ENCODE measurements around the gene FMNL1. TPM values are rescaled to one million over a fixed set of nuclear protein-coding genes. Genes with fewer than 3 reads are reported as not detected.
"Not testable (repeated sequence)": the region's sequence is repeated elsewhere in the genome, so short reads cannot be mapped to it uniquely, and the experiment has no call there.

Gene FMNL1
- total RNA-seq, 1 experiment from 2014 or later: 9.0 TPM

- H3K36me3 ChIP-seq, DNase-seq, H3K9me3 ChIP-seq, H3K27me3 ChIP-seq, H3K4me3 ChIP-seq: not testable (repeated sequence)
Measured at GRCh38 chr17:45201880-45202279, 19.8 kb upstream of the FMNL1 start.

- no peaks in the 10 kb centered on the region for H3K36me3 ChIP-seq
- no peaks in the 10 kb centered on the region for H3K9me3 ChIP-seq
- H3K27me3 ChIP-seq: no peaks in the 10 kb centered on the region
- no peak overlapping the region for H3K4me3 ChIP-seq
- DNase-seq: peak; percentile 64
Measured at GRCh38 chr17:45218895-45219661, 2.6 kb upstream of the FMNL1 start.

- DNase-seq: no peak
Measured at GRCh38 chr17:45220079-45220478, 1.6 kb upstream of the FMNL1 start.

GRCh38 chr17:45222014-45222288 lies 266 bp downstream of the FMNL1 start:
- Histone ChIP-seq H3K4me3 (no peak overlapping the region; the same call in 1 of the 2 replicates), H3K27me3 (no peaks in the 10 kb centered on the region), H3K9me3 (no peaks in the 10 kb centered on the region), H3K36me3 (no peaks in the 10 kb centered on the region)
- no peak for DNase-seq

More at GRCh38 chr17:45220079-45220478, 1.6 kb upstream of the FMNL1 start:
- H3K36me3 ChIP-seq: no peaks in the 10 kb centered on the region
- H3K27me3 ChIP-seq: no peaks in the 10 kb centered on the region
- no peaks in the 10 kb centered on the region for H3K9me3 ChIP-seq
- no peak overlapping the region for H3K4me3 ChIP-seq

GRCh38 chr17:45222289-45222995 lies 757 bp downstream of the FMNL1 start:
- DNase-seq: no peak
- Histone ChIP-seq H3K9me3 (no peaks in the 10 kb centered on the region), H3K36me3 (no peaks in the 10 kb centered on the region), H3K27me3 (no peaks in the 10 kb centered on the region), H3K4me3 (peak overlapping the region; percentile 26)

- no peaks in the 10 kb centered on the region for H3K36me3 ChIP-seq
- no peaks in the 10 kb centered on the region for H3K27me3 ChIP-seq
- no peak for DNase-seq
- no peak overlapping the region for H3K4me3 ChIP-seq
- H3K9me3 ChIP-seq: no peaks in the 10 kb centered on the region
Measured at GRCh38 chr17:45222996-45223538, 1.4 kb downstream of the FMNL1 start.

GRCh38 chr17:45223539-45224528 lies 2.1 kb downstream of the FMNL1 start:
- Histone ChIP-seq H3K27me3 (no peaks in the 10 kb centered on the region), H3K4me3 (no peak overlapping the region), H3K36me3 (no peaks in the 10 kb centered on the region), H3K9me3 (no peaks in the 10 kb centered on the region)
- no peak for DNase-seq

- H3K4me3 ChIP-seq: no peak overlapping the region
- no peaks in the 10 kb centered on the region for H3K9me3 ChIP-seq
- H3K36me3 ChIP-seq: no peaks in the 10 kb centered on the region
- no peak for DNase-seq
- H3K27me3 ChIP-seq: no peaks in the 10 kb centered on the region
Measured at GRCh38 chr17:45224671-45225050, 3.0 kb downstream of the FMNL1 start.

GRCh38 chr17:45225051-45225700 lies 3.5 kb downstream of the FMNL1 start:
- Histone ChIP-seq H3K27me3 (no peaks in the 10 kb centered on the region), H3K9me3 (no peaks in the 10 kb centered on the region), H3K4me3 (no peak overlapping the region), H3K36me3 (no peaks in the 10 kb centered on the region)
- peak; percentile 75 for DNase-seq

GRCh38 chr17:45225964-45226530 lies 4.4 kb downstream of the FMNL1 start:
- DNase-seq: no peak
- Histone ChIP-seq H3K27me3 (no peaks in the 10 kb centered on the region), H3K36me3 (no peaks in the 10 kb centered on the region), H3K9me3 (no peaks in the 10 kb centered on the region), H3K4me3 (no peak overlapping the region)

- no peak for DNase-seq
- Histone ChIP-seq H3K4me3 (no peak overlapping the region), H3K36me3 (no peaks in the 10 kb centered on the region), H3K9me3 (no peaks in the 10 kb centered on the region), H3K27me3 (no peaks in the 10 kb centered on the region)
Measured at GRCh38 chr17:45226576-45226975, 4.9 kb downstream of the FMNL1 start.

- Histone ChIP-seq H3K27me3 (no peaks in the 10 kb centered on the region), H3K36me3 (no peaks in the 10 kb centered on the region), H3K9me3 (no peaks in the 10 kb centered on the region), H3K4me3 (no peak overlapping the region)
- no peak for DNase-seq
Measured at GRCh38 chr17:45227101-45227925, 5.6 kb downstream of the FMNL1 start.

GRCh38 chr17:45227926-45228762 lies 6.5 kb downstream of the FMNL1 start:
- H3K4me3 ChIP-seq: no peak overlapping the region
- DNase-seq: no peak

GRCh38 chr17:45228763-45229539 lies 7.3 kb downstream of the FMNL1 start:
- DNase-seq: peak; percentile 91
- no peaks in the 10 kb centered on the region for H3K36me3 ChIP-seq
- no peaks in the 10 kb centered on the region for H3K27me3 ChIP-seq
- H3K9me3 ChIP-seq: no peaks in the 10 kb centered on the region
- H3K4me3 ChIP-seq: no peak overlapping the region

More at GRCh38 chr17:45227926-45228762, 6.5 kb downstream of the FMNL1 start:
- Histone ChIP-seq H3K27me3 (no peaks in the 10 kb centered on the region), H3K9me3 (no peaks in the 10 kb centered on the region), H3K36me3 (no peaks in the 10 kb centered on the region)
